ENCODE measurements around the gene ADRB1. TPM values are rescaled to one million over a fixed set of nuclear protein-coding genes. Genes with fewer than 3 reads are reported as not detected.

The ADRB1 gene
- total RNA-seq, 3 donors from 2014 or later, result 0.66 to 2.4 (median 1.3) TPM

Other genes starting within 250 kb of the ADRB1 start
- 1 to 10 TPM; 4.0 to 7.5 (median 4.3) TPM for gene DCLRE1A, start 189.8 kb upstream of the ADRB1 start, total RNA-seq
- gene NHLRC2, start 189.2 kb upstream of the ADRB1 start, total RNA-seq, result 10 to 100 TPM; 36.4 to 84.3 (median 56.0) TPM
- gene CCDC186, start 130.3 kb downstream of the ADRB1 start, total RNA-seq, result 10 to 100 TPM; 23.5 to 62.1 (median 41.6) TPM
- under 1 TPM; under 0.01 to 0.73 (median 0.33) TPM for gene TDRD1, start 135.5 kb downstream of the ADRB1 start, total RNA-seq
- gene VWA2, start 195.4 kb downstream of the ADRB1 start, total RNA-seq, result 10 to 100 TPM in 1 of 3 donors, 1 to 10 TPM in 1, under 1 TPM in 1; 0.48 to 18.7 (median 8.0) TPM

Data from breast epithelium (tissue), 3 donors.